SU-DHL-6 (cell line): ENCODE results near the gene MYL2.

ENCODE experiments used
- EZH2phosphoT487 ChIP-seq: fragments of 200-600 bp; sonication (generic), shearing (Covaris generic); conservative IDR thresholded peaks from 2 replicates; pipeline ENCODE4 v1.6.1; 2018; ENCODE audit warnings: mild to moderate bottlenecking, antibody characterized with exemption, low read length, moderate library complexity, mixed read lengths
- TF ChIP-seq, protein P1 (sequence below): fragments of 200-600 bp; sonication (generic); IDR thresholded peaks from one replicate; pipeline ENCODE4 v1.5.1; 2017; ENCODE audit warnings: antibody characterized with exemption, mild to moderate bottlenecking, low read length, moderate library complexity; ENCODE audit not compliant: insufficient read depth, poor library complexity, severe bottlenecking

DNA sequence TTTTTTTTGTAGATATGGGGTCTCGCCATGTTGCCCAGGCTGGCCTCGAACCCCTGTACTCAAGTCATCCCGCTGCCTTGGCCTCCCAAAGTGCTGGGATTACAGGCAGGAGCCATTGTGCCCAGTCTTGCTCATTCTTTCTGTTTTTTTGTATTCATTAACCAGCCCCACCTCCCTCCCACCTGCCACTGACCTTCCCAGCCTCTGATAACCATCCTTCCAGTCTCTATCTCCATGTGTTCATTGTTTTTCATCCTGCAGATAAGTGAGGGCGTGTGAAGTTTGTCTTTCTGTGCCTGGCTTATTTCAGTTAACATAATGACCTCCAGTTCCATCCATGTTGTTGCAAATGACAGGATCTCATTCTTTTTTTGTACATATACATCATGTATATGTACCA, 19.0 kb downstream of the MYL2 start:
- TF ChIP-seq, protein P1, sequence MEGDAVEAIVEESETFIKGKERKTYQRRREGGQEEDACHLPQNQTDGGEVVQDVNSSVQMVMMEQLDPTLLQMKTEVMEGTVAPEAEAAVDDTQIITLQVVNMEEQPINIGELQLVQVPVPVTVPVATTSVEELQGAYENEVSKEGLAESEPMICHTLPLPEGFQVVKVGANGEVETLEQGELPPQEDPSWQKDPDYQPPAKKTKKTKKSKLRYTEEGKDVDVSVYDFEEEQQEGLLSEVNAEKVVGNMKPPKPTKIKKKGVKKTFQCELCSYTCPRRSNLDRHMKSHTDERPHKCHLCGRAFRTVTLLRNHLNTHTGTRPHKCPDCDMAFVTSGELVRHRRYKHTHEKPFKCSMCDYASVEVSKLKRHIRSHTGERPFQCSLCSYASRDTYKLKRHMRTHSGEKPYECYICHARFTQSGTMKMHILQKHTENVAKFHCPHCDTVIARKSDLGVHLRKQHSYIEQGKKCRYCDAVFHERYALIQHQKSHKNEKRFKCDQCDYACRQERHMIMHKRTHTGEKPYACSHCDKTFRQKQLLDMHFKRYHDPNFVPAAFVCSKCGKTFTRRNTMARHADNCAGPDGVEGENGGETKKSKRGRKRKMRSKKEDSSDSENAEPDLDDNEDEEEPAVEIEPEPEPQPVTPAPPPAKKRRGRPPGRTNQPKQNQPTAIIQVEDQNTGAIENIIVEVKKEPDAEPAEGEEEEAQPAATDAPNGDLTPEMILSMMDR = no peak
- TF ChIP-seq EZH2phosphoT487 = no peak
